GM21723 (cell line): ENCODE results near the gene GNAI3.

Source experiments
- ATAC-seq: cut with Tn5 transposase; IDR thresholded peaks from one replicate; pipeline ENCODE4 v1.9.1; 2021; ENCODE audit warnings: mild to moderate bottlenecking, moderate library complexity; ENCODE audit not compliant: unreplicated experiment

The GNAI3 gene

DNA sequence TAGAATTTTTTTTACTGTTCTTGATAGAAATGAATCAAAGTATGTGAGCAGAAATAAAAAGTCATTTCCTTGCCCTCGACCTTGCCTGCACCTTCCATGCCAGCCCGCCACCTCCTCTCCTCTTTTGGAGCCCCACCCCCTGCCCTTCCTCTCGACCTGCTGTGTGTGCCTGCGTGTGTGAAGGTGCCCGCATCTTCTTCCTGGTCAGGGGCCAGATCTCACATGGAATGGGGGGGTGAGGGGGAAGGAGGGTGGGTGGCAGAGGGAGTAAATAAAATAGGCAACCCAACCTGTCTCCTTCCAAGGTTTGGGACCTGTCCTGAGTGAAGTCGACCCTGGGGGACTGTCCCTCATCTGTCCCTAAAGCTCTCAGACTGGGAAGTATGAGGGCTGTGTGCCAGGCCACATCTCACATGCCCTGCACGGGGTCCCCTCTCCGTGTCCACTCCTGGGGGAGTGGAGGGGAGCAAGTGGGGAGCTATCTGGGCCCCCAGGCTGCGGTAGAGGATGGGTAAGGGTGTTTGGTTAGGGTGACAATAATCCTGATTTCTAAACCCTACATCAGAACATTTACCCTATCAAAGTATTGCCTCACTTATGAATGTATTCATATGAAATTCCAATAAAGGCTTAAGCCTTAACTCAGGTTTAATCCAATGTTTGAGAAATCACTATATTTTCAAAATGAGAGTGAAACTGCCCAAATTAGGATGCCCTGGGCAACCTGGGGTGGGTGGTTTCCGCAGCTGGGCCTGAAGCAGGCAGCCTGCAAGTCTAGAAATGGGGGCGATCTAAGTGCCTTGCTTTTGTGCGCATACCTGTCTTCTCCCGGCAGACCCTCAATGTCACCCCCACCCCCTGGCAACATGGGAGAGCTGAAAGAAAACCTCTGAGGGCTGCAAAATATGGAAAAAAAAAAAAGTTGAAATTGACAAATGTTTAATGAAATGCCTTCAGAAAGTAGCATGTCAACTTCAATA lies 86.6 kb downstream of the GNAI3 start:
- no peak for ATAC-seq

DNA sequence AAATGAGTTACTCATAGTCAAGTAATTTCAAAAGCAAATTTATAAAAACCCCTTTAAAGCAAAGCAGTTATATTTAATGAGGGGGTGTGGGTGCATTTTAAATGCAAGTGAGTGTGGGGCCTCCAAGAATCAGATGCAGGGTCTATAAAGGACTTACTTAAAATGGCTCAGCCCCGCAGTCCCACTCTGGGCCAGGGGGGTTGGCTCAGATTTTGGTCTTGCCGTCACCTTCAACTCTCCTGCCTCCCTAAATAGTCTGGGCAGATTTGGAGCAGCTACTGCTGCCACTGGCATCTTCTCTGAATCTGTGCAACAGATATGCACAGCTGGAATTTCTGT lies 87.4 kb downstream of the GNAI3 start:
- no peak for ATAC-seq

DNA sequence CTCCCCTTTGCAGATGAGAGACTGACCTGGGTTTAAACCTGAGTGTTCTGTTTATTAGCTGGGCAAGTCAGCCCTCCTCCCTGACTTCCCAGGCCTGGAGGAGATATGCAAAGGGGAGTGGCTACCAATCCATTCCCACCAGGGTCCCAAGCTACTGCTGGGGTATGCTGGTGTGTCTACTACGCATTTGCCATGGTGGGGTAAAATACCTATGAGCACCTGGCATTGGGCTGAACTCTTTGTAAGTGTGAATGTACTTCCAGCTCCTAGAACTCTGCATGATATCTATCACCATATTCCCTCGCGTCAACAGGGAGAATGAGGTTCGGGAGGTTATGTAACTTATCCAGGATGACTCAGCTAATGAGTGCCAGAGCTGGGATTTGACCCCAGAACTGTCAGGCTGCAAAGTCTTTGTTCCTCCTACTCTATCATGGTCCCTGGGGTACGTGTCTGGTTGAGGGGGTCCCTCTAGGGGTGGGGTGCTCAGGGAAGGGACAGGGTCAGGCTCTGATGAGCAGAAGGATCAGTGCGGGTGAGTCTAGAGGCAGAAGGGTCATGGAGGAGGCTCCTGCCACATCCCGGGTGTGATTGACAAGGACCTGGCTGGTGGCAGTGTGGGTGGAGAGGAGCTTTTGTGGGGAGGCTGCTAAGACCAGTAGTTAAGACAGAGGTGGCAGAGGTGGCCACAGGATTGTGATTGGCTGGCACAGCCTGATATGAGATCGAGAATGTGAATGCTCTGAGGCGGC lies 88.0 kb downstream of the GNAI3 start:
- no peak for ATAC-seq

DNA sequence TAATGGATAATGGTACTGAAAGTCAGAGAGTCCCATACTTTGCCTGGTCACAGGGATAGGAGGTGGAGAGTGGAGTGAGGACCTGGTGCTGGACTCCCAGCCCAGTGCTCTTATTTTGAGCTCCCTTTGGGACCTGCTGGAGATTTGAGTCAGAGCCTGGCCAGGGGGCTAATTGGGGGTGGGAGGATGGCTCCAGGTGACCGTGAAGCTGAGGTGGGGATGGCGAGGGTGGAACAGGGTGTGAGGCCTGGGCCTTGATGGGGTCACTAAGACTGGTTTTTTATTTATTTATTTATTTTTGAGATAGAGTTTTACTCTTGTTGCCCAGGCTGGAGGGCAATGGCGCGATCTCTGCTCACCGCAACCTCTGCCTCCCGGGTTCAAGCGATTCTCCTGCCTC lies 89.0 kb downstream of the GNAI3 start:
- ATAC-seq: no peak

DNA sequence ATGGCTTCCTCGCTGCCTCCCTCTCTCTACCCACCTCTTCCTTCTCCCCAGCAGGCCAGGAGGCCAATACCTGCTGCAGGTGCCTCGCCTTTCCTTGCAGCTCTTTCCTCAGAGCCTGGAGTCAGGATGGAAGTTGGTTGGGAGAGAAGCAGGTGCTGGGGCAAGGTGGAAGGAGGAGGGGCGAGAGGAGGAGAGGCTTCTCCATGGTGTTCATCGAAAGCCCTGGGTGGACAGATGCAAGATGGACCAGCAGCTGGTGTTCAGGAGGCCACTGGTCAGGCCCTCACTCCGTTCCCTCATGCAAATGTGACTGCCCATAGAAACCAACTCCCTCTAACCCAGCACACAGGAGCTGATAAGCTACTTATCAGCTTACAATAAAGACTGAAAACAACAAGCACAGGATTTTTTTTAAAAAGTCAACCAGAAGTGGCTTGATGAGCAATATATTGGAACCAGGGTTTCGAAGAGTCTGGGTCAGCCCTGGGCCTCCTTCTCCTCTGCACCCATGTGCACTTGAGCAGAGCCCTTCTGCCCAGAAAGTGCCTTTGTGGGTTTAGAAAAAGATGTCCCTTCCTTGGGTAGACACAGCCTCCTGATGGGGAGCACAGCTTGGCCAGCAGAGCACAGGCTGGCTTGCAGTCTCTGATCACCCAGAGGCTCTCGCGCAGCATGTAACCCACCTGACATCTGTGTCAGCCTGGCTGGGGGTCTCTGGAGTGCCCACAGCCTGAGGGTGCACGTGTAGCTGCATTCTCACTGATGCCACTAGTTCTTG lies 90.8 kb downstream of the GNAI3 start:
- ATAC-seq: no peak

DNA sequence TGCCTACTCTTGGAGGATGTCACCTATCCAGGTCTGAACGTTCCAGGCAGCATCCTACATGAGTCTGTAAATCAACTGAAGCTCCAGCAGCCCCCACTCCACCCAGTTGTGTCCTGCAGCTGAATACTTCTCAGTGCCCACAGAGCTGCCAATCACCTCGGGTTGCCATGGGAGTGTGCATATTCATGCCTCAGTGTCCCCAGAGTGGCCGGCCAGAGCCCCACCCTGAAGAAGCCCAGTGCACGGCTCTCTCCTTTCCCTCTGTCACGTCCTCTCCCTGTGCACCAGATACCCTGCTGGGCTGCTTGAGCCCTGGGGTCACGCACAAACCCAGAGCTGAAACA lies 91.4 kb downstream of the GNAI3 start:
- no peak for ATAC-seq

DNA sequence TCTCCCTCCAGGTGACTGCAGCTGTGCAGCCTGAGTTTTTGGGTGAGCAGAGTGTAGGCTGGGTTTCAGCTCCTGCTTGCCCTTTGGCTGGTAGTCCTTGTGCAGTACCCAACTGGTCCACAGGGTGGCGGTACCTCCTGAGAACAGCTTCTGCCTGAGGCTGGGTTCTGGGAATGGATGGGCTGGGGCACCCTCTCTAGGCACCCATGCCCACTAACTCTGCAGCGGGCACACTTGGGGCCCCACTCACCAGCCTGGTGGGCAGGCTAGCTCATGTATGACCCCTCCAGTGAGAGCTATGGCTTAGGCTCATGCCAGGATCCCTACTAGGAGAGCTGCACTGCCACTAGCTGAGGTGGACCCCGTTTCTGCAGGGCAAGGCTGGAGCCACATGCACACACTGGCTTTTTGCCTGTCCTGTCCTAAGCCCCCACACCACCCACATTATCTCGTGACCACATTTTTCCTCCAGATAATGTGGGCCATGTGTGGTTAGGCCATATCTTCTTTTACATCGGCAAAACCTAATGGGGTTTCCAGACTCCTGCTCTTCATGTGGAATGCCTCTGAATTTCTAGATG lies 92.0 kb downstream of the GNAI3 start:
- ATAC-seq: peak; percentile 73

DNA sequence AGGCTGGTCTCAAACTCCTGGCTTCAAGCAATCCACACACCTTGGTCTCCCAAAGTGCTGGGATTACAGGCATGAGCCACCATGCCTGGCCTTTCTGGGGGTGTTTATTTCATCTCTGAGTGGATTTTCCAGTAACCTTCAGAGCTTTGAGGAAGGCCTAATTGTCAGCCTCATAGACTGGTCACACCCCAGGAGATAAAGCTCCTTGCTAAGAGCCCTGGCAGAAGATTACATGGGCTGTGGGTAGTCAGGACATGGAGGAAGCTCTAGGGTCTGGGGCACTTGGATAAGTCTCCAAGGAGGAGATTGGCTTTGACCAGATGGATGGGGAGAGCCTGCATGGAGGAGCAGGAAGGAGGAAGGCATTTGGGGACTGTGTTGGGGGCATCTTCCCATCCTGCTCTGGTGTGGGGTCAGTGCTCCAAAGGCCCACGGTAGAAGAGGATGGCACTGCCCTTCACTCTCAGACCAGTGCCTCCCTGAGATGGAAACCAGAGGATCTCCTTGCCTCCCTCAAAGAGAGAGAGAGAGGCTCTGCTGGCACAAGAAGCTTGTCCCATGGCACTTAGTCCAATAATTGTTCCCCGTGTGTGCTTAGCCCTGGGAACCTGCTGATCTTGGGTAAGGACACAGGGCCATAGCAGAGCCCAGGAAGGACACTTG lies 92.8 kb downstream of the GNAI3 start:
- no peak for ATAC-seq

DNA sequence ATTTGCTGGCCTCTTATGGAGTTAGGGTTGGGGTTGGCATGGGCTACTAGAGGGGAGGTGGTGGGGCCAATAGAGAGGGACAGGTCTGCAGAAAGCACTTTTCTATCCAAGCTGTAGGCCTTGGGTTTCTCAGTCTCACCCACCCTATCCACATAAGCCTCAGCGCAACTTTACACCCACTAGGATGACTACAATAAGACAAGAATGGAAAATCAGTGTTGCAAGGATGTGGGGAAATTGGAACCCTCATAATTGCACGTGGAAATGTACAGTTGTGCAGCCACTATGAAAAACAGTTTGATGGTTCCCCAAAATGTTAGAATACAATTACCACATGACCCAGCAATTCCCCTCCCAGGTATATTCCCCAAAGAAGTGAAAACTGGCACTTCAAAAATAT lies 93.4 kb downstream of the GNAI3 start:
- ATAC-seq: no peak

DNA sequence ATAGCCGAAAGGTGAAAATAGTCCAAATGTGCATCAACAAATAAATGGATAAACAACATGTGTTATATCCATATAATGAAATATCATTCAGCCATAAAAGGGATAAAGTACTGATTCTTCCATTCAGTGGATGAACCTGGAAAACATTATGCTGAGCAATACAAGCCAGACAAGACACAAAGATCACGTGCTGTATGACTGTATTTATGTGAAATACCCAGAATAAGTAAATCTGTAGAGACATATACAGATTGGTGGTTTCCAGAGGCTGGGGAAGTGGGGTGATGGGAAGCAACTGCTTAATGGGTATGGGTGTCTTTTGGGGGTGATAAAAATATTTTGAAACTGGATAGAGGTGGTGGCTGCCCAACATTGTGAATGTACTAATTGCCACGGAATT lies 94.2 kb downstream of the GNAI3 start:
- no peak for ATAC-seq

DNA sequence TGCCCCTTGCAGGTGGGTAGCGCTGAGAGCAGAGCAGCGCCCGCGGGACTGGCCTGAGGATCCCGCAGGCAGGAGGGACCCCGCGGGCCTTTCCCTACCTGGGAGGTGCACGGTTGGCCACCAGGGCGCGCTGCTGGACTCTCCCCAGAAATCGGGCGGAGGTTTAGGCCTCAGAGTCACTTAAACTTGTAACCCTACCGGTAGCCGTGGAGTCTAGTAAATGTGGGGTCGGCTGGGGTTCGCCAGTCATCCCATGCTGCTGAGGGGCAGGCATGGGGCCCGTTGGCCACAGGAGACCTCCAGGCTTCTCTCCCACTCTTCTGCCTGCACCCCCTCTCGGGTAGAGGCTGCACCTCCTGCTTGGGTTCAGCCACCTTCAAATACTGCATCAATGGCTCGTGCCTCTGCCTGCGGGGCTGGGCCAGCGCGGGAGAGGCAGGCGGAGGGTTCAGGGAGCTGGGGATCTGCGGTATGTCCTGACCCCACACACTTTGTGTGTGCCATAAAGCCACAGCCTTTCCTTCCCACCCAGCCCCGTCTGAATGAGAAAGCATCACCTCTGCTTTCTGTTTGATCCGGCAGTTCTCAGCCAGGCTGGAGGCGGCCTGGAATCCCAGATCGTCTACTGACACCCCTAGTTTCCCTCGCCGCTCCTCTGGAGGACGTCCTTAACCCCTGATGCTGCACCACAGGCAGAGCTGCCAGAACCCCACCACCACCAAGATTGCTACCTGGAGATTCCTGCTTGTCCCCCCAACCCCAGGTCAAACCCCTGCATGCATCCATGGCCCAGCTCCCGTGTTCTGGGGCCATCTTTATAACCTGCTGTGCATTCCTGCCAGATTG lies 95.2 kb downstream of the GNAI3 start:
- ATAC-seq: peak; percentile 83

DNA sequence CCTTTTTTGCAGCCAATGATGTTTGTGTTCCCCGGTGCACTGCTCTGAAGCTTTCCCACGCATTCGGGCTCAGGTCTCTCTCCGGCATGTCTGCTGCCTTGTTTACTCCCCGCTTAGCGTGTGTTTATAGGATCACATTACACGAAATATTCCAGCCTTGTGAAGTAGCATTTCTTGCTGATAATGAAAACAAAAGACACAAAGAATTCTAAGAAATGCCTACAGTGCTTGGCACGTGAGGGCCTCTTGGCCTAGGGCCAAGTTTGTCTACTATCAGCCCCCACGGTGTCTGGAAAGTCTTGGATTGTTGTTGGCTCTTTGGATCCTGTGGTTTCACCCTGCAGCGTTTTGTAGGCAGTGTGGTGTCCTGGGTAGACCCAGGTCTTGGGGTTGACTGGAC lies 96.3 kb downstream of the GNAI3 start:
- ATAC-seq: no peak

DNA sequence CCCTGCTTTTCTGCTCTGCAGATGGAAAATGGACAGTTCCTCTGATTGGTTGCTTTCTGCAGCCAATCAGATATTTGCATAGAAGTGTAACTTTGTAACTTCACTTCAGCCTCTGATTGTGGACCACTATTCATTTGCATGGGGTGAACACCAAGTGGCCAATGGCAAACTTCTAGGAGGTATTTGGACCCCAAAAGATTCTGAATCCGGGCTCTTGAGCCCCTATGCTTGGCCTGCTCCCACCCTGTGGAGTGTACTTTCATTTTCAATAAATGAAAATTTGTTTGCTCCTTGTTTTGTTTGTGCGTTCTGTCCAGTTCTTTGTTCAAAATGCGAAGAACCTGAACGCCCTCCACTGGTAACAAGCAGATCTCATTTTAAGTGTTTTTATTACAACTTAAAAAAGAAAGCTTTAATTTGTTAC lies 101.1 kb downstream of the GNAI3 start:
- ATAC-seq: no peak

DNA sequence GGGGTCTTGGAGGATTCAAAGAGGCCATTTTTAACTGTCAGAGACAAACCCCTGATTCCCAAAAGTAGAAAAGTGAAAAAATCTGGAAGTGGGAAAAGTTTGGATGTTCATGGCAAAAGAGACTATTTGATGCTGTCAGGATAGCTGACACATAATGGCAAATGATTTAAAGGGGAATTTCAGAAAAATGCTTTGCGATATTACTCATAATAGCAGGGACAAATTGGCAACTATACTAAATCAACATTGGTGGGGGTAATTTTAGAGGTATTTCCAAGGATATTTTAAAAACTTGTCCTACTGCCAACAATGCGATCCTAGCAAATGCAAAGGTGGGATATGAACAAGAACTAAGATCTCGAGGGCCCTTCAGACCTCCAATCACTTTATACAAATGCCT lies 102.2 kb downstream of the GNAI3 start:
- no peak for ATAC-seq

DNA sequence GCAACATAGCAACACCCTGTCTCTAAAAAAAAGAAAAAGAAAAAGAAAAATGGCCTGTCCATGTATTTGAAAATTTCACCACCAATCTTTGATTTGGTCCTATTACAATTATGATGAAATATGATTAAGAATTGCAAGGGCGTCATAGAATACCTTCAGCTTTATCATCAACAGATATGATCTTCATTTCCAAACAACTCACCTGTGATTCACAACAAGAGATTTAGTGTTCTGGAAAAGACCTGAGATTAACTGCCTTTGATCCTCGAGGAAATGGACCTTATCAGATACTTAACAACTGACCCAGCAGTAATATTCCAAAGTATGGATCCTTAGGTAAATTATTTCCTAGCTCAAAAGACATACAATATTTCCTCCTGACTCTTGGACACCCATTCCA lies 104.0 kb downstream of the GNAI3 start:
- ATAC-seq: no peak

DNA sequence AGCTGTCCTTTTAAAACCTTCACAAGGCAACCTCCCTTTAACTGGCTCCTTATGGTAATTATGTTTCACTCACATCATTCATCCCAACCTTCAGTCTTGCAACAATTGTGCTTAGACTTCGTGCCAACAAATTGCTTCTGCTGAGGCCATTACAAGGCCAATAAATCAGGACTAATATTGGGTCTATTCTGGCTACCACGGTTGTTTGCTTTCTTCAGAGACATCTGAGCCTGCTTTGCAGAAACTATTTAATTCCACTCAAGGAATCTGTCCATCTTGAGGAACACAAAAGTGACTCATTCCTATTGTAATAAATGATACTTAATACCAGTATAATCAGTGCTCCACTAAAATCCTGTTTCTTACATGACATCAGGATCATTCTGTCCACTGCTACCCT lies 104.9 kb downstream of the GNAI3 start:
- no peak for ATAC-seq

DNA sequence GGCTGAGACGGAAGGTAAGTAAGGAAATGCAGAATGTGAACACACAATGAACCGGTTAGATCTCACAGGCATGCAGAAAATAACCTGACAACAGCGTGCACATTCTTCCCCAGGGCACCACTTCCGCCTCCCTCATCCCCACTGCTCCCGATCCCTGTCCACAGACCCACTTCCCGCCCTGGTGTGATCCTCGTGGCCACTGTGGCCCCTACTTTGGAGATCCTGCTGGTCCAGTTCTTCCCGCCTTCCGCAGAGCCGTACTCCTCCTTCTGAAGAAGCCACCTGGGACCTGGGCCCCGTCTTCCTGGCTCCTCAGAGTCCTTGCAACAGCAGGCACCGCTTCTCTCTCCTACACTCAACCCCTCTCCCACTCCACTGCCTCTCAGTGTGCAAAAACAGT lies 106.1 kb downstream of the GNAI3 start:
- no peak for ATAC-seq

DNA sequence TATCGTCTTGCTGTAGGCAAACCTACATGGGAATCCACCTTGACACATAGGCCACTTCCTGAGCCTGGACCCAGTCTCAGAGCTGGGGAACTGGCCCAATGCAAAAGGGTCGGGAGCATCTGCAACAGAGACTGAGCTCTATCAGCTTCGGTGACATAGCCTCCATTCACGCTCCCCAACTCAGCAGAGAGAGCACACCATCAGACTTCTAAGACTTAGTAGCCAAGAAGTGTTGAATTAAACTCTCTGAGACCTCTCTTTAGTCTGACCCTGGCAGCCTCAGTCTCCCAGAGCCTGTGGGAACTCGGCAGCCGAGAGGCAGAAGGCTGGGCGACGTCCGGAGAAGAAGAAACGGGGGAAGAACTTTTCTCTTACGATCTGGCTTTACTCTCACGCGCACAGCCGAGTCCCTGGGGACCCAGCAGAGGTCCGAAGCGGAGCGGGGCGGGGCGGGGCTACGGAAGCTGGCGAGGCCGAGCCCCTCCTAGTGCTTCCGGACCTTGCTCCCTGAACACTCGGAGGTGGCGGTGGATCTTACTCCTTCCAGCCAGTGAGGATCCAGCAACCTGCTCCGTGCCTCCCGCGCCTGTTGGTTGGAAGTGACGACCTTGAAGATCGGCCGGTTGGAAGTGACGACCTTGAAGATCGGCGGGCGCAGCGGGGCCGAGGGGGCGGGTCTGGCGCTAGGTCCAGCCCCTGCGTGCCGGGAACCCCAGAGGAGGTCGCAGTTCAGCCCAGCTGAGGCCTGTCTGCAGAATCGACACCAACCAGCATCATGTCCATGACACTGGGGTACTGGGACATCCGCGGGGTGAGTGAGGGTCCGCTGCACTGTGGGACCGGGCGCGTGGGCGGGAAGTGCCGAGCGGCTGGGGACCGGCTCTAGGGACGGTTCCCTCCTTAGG lies 107.5 kb downstream of the GNAI3 start, which contains the start of gene GSTM4:
TSS of gene GSTM4 (plus strand) at position 485 of the 905 bp plus-strand sequence. CDS start at position 776, 291 bp downstream.
- peak; percentile 93 for ATAC-seq

DNA sequence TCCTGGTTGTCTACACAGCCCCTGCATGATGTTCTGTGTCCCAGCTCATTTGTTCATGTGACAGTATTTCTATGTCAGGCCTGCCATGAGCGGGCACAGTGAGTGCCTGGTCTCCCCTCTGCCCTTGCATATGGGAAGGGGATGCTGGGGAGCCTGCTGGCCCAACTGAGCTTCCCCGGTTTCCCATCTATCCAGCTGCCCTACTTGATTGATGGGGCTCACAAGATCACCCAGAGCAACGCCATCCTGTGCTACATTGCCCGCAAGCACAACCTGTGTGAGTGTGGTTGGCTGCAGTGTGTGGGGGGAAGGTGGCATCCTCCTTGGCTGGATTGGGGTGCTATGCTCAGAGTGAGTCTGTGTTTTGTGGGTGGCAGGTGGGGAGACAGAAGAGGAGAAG lies 109.0 kb downstream of the GNAI3 start:
- no peak for ATAC-seq
